SH-SY5Y (cell line): ENCODE measurements around the gene PDGFA.

Experiments
- GATA2 ChIP-seq: IDR thresholded peaks from 2 replicates; pipeline ENCODE4 v1.6.1; 2011; ENCODE audit warnings: mild to moderate bottlenecking, low read depth, low read length
- GATA3 ChIP-seq: IDR thresholded peaks from 2 replicates; pipeline ENCODE4 v1.6.1; 2011; ENCODE audit warnings: low read depth, mild to moderate bottlenecking, low read length, moderate library complexity

- TF ChIP-seq GATA3 (no peak), GATA2 (no peak)
Measured at GRCh38 chr7:562374-562675, 42.7 kb upstream of the PDGFA start.
